Loucy (cell line): ENCODE measurements around the gene APCS.

Source experiments
- EZH2phosphoT487 ChIP-seq: fragments of 200-600 bp; IDR thresholded peaks from 2 replicates; pipeline ENCODE4 v1.6.1; 2018; ENCODE audit warnings: antibody characterized with exemption, mild to moderate bottlenecking, moderate library complexity, borderline replicate concordance
- TF ChIP-seq, protein P1 (sequence below): fragments of 200-600 bp; sonication (generic); conservative IDR thresholded peaks from 2 replicates; pipeline ENCODE4 v1.5.1; 2014; ENCODE audit warnings: mild to moderate bottlenecking, antibody characterized with exemption, low read length

GRCh38 chr1:159602501-159602999 is 14.9 kb downstream of the APCS start:
- TF ChIP-seq, protein P1, sequence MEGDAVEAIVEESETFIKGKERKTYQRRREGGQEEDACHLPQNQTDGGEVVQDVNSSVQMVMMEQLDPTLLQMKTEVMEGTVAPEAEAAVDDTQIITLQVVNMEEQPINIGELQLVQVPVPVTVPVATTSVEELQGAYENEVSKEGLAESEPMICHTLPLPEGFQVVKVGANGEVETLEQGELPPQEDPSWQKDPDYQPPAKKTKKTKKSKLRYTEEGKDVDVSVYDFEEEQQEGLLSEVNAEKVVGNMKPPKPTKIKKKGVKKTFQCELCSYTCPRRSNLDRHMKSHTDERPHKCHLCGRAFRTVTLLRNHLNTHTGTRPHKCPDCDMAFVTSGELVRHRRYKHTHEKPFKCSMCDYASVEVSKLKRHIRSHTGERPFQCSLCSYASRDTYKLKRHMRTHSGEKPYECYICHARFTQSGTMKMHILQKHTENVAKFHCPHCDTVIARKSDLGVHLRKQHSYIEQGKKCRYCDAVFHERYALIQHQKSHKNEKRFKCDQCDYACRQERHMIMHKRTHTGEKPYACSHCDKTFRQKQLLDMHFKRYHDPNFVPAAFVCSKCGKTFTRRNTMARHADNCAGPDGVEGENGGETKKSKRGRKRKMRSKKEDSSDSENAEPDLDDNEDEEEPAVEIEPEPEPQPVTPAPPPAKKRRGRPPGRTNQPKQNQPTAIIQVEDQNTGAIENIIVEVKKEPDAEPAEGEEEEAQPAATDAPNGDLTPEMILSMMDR = no peak
- no peak for TF ChIP-seq EZH2phosphoT487
